Fibroblast of the conjunctiva (primary cell): ENCODE results near the gene ICE1.
"Not testable (repeated sequence)": the region's sequence is repeated elsewhere in the genome, so short reads cannot be mapped to it uniquely, and the experiment has no call there.

Experiments
- DNase-seq: peaks from one replicate; pipeline ENCODE4 v3.0.0-alpha.2; 2010; ENCODE audit warnings: low read depth

The ICE1 gene, protein sequence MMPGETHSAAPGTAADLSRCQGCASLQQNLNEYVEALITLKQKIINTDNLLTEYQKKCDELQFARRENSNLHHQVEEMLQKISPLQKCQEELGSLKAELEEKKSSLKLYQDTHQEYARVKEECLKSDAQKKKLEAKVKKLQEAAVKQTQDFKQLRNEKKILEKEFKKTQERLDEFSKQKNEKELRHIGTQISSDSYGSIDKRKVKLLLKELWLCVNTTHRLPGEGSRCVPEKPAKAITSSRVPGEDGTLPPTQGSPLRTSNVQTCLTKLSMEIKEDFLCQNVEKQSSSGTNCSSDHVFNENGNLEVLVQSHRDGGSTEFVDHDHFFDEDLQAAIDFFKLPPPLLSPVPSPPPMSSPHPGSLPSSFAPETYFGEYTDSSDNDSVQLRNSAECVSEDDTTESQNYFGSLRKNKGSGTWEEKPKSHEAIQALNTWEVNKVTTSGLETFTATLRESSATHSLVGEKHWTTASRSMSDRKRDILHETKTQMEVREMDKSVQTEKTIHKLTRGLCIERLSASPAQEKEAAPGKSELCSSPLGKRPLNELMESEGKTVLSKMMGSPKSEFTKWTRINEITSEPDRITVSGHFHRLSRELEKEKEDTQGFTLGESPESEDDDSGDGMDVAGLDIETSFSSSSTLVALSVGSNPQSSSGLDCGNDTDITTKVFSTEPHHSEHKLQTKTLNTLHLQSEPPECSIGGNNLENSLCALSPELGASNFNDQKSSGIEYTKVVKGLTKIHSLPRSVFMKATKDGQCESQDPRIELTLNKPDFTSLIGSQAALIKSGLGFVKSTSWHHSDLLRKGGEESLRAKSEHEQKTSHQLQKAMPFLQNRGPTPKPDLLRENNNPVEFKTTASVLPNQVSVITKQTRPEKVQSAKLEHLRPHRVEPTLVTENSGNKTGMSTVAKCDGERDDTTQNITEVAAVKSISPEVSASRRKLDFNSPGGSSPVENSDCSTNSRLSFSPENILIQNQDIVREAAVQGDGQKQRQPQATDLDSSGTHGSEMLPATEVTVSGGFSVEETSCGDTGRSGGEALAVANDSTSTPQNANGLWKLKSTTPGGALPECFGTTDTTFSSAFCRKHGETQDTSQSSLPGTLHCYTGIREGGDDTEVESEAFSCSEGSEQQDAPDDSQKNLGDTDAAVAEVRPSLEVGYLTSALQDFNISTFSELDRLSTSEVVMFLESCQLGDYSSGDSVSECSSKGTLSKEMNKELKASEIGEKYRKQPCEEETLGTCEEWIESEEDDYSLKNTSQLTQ (N-terminal part only)

DNA sequence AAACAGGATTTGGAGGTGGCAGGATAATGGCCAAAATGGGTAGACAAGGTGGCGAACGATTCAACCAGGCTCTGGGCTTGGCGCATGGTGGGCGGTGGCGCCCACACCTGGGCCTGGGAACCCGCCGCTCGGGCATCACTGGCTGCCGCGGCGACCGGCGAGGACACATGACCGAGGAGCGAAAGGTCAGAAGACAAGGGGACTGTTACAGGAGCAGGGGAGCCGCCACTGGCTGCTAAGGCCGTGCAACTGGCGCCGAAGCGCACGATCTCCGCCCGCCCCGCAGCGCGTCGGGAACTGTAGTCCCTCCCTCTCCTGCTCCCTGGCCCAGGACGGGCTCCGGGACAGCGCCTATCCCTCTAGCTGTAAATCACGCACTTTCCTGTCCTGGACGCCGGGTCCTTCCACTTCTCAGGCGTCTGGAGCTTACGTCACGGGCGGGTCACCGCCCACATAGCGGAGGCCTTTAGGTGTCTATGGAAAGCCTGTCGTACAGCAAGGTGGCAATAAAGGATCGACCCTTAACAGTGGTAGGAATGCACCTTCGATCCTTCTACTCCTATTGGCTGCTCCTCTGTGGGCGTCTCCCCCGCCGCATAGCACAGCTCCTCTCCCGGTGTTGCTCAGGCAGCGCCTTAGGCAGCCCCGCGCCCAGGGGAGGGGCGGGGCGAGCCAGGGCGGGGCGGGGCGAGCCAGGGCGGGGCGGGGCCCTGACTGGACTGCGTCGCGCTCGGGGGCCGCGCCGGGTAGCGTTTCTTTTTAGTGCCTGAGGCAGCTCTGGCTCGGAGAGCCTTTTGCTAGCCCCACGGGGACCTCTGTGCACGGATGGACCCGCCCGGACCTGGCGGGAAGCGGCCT lies at the start of gene ICE1:
Gene ICE1 (plus strand): TSS at position 717 of the 858 bp plus-strand sequence. CDS start 239 bp downstream, outside the sequence.
- DNase-seq = peak; percentile 97

- DNase-seq = no peak
These were observed 49.5 kb upstream of the ICE1 start for GRCh38 chr5:5372930-5373329.

GRCh38 chr5:5373351-5373989 lies 49.0 kb upstream of the ICE1 start:
- no peak for DNase-seq

DNA sequence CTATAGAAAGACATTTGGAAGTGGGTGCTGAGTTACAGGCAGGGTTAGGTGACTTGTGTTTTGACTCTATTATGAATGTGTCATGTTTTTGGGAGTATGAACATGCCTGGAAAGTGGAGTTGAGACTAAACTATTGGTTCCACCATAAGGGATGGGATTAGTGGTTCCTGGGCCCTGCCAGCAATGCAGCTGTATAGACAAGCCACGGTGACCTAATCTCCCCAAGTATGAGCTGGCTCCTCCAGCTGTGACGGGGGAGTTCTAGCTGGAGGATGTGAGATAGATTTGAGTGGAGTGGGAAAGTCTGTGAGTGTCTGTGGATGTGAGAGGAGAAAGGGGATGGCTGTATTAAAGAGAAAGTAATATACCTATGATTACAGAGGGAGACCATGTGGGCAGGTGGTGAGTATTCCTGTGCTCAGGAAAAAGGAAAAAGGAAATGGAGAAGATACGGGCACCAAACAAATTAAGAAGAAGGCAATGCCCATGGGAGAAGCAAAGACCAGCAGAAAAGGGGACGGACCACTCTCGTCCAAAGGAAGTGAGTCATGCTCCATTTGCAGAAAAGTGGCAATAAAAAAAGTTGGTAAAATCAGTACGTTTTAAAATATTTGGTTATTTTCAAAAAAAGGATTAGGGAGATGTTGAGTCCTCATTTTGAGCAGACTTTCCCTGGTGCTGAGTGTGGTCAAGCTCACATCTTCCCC lies 48.3 kb upstream of the ICE1 start:
- no peak for DNase-seq

- DNase-seq = no peak
These were observed 44.7 kb upstream of the ICE1 start for GRCh38 chr5:5377780-5378179.

DNA sequence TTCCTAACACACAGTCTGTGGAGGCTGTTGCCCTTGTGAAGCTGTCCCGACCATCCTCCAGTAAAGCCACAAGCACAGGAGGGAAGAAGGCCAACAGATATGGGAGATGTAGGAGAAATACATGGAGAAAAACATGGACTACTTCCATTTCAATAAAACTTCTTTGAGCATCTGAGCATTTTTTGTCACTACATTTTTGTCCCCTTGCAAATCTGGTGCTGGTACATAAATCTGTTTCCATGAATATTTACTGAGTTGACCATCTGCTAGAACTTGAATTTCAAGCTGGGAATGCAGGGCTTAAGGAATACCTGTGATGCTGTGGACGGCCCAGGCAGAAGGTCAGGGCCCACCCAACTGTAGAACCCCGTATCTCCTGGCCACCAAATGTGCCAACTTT lies 43.9 kb upstream of the ICE1 start:
- DNase-seq = no peak

DNA sequence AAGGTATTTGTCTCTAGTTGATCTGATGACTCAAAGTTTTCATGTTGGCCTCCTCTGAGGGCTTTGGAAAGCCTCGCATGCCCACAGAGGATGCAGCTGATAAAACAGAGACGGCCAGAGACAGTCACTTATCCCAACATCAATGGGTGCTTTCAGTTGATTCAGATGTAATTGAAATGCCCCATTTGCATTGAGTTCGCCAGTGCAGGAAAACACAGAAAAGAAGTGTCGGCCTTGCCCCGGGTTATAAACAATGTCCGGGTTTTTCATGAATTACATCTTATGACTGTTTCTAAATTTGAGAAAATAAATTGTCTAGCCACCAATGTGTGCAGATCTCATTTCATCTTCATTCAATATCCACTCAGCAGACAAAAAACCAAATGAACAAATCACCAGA lies 42.2 kb upstream of the ICE1 start:
- DNase-seq = no peak

DNA sequence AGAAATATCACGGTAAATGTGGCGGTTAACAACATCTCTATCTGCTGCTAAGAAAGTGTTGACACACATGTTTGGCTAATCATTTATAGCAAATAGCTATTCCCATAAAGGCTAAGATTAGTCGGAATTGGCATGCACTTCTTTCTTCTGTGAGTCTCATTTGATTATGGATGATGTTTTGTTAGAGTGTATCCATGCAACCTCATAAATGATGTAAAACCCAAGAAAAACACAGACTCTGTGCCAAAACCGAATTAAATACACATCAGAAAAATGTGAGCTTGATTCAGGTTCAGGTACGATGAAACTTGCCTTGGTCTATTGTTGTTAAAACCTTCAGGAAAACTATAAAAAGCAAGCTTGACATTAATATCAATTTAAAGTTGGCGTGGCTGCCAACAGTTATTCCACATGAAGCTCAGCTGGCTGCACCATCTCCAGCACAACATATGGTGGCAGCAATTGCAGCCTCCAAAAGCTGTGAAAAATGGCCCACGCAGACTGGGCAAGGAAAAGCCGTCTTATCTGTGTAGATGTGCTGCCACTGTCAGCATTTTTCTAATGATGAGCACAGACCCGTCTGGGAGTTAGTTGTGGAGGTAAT lies 41.1 kb upstream of the ICE1 start:
- DNase-seq = no peak

DNA sequence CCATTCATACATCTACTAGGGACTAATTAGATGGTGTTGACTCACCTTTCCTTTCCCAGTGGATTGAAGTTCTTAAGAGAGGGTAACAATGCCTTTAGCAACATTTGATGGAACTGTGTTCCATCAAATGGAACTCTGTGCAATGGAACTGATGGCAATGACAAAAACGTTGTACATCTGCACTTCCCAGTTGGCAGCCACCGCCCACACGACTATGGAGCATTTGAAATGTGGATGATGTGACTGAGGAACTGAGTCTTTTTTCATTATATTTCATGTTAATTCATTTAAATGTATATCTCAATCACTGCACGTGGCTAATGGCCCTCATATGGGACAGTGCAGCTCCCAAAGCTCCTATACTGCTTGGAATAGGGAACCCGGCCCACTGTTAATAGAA lies 39.0 kb upstream of the ICE1 start:
- no peak for DNase-seq

GRCh38 chr5:5384660-5385330 lies 37.7 kb upstream of the ICE1 start:
- DNase-seq = no peak

- DNase-seq = no peak
These were observed 37.2 kb upstream of the ICE1 start for GRCh38 chr5:5385331-5385662.

DNA sequence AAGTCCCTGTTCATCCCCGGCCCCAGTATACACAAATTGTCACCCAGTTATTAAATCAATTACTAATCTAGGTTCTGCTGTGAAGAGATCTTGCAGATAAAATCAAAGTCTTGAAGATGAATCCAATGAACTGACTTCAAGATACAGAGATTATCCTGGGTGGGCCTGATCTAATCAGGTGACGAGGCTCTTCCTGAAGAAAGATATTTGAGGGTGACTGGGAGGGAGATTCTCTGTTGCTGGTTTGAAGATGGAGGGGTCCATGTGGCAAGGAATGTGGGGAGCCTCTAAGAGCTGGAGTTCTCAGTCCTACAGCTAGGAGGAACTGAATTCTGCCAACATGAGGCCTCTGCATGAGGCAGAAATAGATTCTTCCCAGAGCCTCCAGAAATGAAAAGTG lies 36.1 kb upstream of the ICE1 start:
- no peak for DNase-seq

DNA sequence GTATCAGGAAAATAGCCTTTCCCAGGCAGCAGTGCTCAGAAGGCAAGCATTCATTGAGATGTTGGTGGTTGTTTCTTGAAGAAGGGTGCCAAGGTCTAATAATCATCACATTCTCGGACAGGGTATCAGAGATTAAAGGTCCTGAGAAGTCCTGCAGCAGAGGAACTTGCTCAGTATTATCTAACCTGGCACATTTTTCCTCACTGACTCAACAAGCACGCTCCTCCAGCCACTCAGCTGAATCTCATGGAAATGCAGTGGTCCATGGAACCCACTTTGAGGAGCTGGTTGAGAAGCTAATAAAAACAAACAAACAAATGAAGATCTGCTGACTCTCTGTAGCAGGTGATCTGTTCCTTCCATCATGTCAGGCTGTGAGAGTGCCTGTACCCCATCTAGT lies 35.3 kb upstream of the ICE1 start:
- no peak for DNase-seq

DNA sequence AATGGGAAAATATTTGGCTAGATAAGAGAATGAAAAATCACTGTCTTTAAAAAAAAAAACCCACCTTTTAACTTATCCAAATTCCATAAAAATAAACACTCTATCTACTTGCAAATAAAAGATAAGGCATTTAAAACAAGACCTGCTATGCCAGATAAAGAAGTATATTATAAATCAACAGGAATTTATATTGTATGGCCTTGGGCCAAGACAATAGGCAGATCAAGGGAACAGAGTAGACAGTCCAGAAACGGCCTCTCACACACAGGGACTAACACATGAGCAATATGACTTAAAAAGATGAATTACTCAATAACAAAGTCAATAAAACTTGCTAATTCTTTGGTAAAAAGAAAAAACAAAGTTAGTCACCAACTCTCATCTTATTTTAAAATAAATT lies 34.7 kb upstream of the ICE1 start:
- no peak for DNase-seq

- not testable (repeated sequence) for DNase-seq
These were observed 32.2 kb upstream of the ICE1 start for GRCh38 chr5:5390121-5390869.

GRCh38 chr5:5392504-5392903 lies 30.0 kb upstream of the ICE1 start:
- not testable (repeated sequence) for DNase-seq

DNA sequence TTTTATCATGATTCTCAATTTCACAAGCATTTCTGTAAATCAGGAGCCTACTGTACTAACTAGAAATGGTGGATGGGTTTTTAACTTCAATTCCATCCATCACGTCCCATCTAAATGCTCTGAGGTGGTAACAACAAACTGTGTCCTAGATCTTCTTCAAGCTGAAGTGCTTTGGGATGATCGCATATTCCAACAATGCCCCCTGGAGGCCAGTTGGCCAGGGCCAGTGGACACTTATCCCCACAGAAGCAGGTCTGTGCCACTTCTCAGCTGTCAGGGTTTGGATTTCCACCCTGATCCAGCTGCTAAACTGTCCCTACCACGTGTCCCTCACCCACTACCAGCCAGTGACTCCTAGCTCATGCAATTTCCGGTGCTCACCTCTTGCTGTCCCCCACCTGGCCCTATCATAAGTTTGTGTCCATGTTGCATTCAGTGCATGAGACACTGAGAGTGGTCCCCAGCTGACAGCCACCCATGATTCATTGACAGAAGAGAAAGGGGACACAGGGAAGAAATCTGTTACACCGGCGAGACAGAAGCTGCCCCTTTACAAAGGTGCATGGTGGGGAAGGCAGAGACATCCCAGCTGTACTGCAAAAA lies 28.0 kb upstream of the ICE1 start:
- DNase-seq = peak; percentile 23

- not testable (repeated sequence) for DNase-seq
These were observed 27.4 kb upstream of the ICE1 start for GRCh38 chr5:5395093-5395492.
